ENCODE data around the gene LRRC37A.
A peak's percentile ranks its signal among the peaks of the same experiment; 100 is the strongest.
"Not testable (repeated sequence)": the region's sequence is repeated elsewhere in the genome, so short reads cannot be mapped to it uniquely, and the experiment has no call there.

The LRRC37A gene

DNA sequence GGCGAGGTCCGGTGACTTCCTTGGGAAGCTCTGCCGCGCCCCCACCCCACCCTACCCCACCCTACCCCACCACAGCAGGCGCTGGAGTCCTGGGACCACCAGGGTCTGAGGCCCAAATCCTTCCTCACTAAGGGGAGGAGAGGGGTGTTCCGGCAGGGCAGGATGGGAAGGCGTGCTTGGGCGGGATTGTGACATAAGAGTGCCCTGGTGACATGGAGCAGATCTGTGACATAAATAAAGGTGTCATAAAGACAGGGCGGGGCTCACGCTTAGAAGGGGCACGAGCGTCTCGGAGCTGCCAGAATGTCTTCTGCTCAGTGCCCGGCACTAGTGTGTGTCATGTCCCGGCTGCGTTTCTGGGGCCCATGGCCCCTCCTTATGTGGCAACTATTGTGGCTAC lies at the start of gene LRRC37A:
LRRC37A (plus strand) TSS at position 301 of the 400 bp plus-strand sequence; CDS start at position 304, 3 bp downstream.
- not testable (repeated sequence) for DNase-seq

DNA sequence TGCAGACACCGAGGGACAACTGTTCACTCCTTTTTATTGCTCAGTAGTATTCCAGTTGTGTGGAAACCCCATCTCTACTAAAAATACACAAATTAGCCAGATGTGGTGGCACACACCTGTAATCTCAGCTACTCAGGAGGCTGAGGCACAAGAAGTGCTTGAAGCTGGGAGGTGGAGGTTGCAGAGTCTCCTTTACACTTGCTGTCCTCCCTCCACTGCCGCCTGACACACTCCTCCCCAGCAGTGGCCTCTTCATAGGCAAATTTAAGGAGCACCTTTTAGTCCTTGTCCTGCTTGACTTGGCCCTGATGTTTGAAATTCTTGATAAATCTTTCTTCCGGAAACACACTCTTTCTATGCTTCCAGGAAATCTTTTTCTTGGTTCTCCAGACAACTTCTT lies 45.8 kb upstream of the LRRC37A start:
- not testable (repeated sequence) for DNase-seq

DNA sequence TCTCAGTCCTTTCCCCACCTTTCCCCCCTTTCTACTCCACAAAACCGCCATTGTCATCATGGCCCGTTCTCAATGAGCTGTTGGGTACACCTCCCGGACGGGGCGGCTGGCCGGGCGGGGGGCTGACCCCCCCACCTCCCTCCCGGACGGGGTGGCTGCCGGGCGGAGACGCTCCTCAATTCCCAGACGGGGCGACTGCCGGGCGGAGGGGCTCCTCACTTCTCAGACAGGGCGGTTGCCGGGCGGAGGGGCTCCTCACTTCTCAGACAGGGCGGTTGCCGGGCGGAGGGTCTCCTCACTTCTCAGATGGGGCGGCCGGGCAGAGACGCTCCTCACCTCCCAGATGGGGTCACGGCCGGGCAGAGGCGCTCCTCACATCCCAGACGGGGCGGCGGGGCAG lies 42.1 kb upstream of the LRRC37A start:
- not testable (repeated sequence) for DNase-seq

DNA sequence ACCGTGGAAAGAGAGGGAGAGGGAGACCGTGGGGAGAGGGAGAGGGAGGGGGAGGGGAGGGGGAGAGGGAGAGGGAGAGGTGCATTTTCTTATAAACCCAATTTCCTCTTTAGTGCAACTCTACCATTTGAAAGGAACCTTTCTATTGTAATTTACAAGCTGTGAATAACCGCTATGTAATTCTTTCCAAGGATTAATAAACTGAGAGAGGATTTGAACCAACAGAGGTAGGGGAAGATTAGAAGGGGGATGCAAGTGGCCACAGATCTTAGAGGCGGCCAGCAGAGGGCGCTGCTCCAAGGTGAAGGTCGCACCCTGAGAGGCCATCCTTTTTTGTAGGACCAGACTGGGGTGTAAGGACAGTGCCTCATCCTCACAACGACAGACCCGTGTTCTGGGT lies 41.2 kb upstream of the LRRC37A start:
- DNase-seq = peak; percentile 58

- DNase-seq = not testable (repeated sequence)
Observed at GRCh38 chr17:46254215-46254614, 40.7 kb upstream of the LRRC37A start.

- DNase-seq = not testable (repeated sequence)
Observed at GRCh38 chr17:46256369-46256768, 38.6 kb upstream of the LRRC37A start.

DNA sequence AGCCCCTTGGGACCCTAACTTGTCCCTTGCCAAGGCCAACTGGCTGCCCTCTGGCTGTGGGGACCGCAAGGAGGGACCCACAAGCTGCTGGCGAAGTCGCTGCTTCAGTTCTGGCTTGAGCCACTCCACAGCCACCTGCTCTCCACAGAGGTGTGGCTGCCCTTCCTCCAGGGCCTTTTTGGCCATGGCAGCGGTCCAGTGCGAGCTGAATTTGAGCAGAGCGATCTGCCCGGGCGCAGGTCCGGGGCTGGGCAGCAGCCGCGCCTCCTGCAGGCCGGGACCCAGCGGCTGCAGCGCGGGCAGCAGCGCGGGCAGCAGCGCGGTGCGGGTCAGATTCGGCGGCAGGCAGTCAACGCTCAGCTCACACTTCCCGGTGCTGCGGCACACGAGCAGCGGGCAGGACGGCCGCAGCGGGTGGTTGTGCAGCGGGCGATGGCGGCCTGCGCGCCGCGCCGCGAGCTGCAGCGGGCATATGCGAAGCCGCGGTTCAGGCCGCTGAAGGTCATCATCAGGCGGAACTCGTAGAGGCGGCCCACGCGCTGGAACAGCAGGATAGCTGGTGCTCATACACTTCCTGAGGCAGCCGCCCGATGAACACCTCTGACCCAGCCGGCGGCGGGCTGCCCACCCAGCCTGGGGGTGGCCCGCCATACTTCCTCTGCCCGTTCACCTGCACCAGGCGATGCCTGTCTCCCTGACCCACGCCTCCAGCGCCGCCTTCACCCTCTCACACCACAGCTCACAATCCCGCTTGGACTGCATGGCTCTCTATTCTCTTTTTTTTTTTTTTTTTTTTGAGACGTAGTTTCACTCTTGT lies 34.9 kb upstream of the LRRC37A start:
- not testable (repeated sequence) for DNase-seq

- DNase-seq = no peak
Observed at GRCh38 chr17:46262271-46262670, 32.7 kb upstream of the LRRC37A start.

- DNase-seq = peak; percentile 61
Observed at GRCh38 chr17:46264456-46265198, 30.3 kb upstream of the LRRC37A start.

DNA sequence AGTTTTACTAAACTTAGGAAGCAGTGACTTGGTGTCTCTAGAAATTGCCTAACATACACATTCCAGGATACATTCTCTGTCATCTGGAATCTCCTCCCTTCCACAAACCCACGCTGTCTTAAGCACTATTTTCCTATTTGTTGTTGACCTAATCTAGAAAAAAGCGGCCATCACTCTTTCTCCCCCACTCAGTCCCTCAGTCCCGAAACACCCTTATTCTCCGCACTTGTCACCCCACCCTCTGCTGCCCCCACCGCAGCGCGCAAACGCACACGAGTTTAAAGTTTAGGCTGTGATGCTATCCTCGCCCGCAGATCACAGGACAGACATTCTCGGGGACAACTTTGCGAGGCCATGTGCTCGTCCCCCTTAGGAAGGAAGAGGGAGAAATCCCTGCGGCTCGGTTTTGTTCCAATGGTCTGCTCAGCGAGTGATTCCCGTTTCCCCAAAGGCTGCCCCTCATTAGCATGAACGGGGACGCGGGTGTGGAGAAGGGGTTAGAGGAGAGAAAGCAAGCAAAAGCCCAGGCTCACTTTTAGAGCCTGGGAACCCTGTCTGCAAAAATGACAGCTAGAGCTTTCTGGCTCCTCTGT lies 28.8 kb upstream of the LRRC37A start:
- not testable (repeated sequence) for DNase-seq

DNA sequence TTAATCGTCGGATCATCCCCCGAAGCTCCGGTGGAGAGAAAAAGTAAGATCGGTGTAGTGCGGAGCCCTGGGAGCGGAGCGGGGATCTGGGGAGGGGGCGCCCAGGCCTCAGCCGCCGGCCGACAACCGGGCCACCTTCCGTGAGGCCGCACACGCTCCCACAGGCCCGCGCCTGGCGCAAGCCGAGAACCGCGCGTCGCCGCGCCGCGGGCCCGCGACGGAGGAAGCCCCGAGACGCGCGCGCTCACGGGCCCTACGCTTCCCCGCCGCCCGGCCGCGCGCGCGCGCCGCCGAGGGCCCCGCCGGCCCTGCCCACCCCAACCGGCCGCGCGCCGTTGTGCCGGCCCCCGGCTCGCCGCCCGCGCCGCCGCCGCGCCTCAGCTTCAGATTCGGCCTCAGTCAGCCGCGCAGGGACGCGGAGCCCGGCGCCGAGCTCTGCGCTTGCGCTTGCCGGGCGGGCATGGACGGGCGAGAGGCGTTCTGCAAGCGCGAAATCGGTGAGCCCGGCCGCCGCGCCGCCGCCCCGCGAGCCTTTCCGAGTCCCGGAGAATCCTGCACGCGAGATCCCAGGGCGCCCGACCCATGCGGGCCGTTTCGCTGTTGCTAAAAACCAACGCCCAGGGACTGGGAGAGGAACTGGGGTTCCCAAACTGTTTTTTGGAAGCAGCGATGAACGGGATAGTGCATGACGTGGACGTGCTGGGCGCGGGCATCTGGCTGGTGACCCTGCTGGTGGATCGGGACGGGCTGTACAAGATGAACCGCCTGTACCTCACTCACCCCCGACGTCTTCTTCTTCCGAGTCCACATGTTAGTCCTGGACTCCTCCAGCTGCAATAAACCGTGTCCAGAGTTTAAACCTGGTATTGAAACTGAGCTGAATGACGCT lies 28.0 kb upstream of the LRRC37A start:
- peak; percentile 90 for DNase-seq

DNA sequence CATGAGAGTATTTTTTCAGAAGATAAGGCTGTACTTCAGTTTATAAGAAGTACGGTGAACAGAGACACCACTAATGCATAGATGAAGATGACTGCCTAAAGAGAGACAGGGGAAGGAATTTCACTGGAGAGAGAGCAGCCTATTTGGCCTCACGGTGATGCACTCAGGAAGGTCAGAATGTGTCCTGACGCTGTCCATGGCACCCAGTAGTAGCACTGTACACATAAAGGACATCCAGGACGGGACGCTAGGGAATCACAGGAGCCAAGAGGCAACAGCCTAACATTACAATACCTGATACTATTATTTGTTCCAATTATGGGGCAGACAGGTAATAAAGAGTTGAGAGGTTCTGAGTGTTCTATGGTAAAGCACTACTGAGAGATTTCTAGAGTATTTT lies 24.9 kb upstream of the LRRC37A start:
- no peak for DNase-seq

GRCh38 chr17:46273541-46274236 lies 21.2 kb upstream of the LRRC37A start:
- no peak for DNase-seq

DNA sequence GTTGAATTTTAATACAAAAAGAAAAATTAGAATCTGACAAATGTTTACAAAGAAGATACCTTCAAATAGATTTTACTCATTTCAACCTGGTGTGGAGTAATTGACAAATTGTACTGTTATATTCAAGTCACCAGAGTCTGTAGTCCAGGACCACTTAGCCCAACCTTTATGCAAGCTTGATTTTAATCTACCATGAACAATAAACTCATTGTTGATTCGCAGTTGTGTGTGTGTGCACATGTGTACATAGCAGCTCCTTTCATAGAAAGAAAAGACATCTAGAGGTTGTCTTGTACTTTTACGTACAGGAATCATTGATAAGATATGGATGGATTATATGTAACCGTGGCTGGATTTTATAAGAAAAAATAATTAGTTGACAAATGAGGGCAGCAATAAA lies 20.7 kb upstream of the LRRC37A start:
- no peak for DNase-seq

- not testable (repeated sequence) for DNase-seq
Observed at GRCh38 chr17:46276728-46277479, 18.0 kb upstream of the LRRC37A start.

DNA sequence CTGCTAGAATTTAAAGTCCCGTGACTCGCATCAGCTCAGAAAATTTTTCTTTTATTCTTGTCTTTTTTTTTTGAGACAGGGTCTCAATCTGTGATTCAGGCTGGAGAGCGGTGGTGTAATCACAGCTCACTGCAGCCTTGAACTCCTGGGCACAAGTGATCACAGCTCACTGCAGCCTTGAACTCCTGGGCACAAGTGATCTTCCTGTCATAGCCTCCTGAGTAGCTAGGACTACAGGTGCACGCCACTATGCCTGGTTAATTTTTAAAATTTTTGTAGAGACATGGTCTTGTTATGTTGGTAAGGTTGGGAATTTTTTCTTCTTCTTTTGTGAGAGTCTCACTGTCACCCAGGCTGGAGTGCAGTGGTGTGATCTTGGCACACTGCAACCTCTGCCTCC lies 13.6 kb upstream of the LRRC37A start:
- DNase-seq = not testable (repeated sequence)

- DNase-seq = not testable (repeated sequence)
Observed at GRCh38 chr17:46282635-46283034, 12.3 kb upstream of the LRRC37A start.

DNA sequence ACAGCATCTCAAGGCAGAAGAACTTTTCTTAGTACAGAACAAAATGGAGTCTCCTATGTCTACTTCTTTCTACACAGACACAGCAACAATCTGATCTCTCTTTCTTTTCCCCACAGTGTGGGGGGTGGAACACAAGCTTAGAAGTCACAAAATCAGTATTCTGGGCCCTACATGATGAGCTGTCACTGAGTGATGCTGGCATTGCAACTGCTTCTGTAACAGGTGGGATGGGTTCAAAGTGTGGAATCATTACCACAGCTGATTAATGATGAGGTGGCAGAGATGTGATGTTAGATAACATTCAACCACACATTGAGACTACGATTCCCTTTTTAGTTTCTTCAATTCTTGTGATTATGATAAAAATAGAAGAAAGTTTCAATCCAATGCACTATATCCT lies 10.5 kb upstream of the LRRC37A start:
- not testable (repeated sequence) for DNase-seq

DNA sequence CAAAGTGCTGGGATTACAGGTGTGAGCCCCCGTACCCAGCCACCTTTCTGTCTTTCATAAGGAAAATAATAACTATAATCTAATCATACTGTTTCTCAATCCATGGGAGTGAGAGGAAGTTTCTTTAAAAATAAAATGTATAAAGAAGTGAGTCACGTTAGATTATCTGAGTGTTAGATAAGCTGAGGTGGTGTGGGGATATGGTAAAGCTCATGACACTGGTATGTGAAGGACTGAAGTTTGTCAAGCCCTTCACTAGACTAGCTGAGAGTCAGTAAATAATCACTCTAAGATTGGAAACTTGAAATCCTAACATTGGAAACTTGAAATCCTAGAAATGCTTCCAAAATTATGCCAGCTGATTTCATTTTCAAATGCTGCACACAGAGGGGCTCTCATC lies 9.4 kb upstream of the LRRC37A start:
- not testable (repeated sequence) for DNase-seq

DNA sequence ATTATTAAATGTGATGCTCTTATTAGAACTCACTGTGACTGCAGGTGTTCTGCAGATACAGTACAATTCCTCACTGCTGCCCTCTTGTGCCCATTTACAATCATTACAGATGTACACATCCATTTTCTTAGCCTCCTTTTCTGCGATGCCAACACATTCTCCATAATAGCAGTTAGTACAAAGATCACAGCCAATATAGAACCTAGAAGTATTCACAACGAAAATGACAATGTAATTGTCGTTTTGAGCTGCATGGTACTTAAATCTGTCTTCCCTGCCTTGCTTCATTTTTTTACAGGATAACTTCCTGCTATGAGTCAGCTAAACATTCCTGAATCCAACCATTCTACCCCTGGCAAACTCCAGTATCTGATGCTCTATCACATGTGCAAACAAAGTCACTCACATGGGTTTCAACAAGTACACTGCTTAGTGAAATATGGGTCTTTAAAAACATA lies 8.1 kb upstream of the LRRC37A start:
- peak; percentile 88 for DNase-seq

DNA sequence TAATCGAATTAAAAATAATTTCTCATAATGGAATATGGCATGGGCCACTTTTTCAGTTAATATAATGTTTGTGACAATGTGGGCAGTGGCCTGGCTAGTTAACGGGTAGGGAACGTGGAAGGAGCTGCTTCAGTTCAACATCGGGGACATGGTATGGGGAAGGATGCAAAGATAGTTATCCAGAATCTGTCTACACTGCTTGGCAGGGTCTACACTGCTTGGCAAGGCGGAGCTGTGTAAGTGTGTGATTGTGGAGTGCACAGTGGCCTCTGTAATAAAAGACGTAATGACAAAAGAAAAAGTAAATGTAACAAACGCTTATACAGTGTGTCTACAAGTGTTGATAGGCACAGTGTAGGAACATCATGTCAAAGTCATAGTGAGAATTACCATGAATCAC lies 7.3 kb upstream of the LRRC37A start:
- not testable (repeated sequence) for DNase-seq
